HG03520 (cell line): ENCODE data around the gene OXSM.

ENCODE experiments used
- ATAC-seq: cut with Tn5 transposase; IDR thresholded peaks from one replicate; pipeline ENCODE4 v1.9.1; 2021; ENCODE audit warnings: mild to moderate bottlenecking, moderate library complexity; ENCODE audit not compliant: unreplicated experiment

Gene OXSM

GRCh38 chr3:25789596-25790556, at the start of gene OXSM:
OXSM (plus strand) TSS chr3:25790090; CDS start chr3:25791021, 931 bp downstream.
- peak; percentile 89 for ATAC-seq

GRCh38 chr3:25744470-25744869, 45.4 kb upstream of the OXSM start:
- no peak for ATAC-seq

GRCh38 chr3:25747033-25747432, 42.9 kb upstream of the OXSM start:
- no peak for ATAC-seq

- no peak for ATAC-seq
These were observed 41.7 kb upstream of the OXSM start for GRCh38 chr3:25748189-25748588.

GRCh38 chr3:25749031-25749581, 40.8 kb upstream of the OXSM start:
- no peak for ATAC-seq

GRCh38 chr3:25751048-25751447, 38.8 kb upstream of the OXSM start:
- ATAC-seq: no peak

- ATAC-seq: no peak
These were observed 38.2 kb upstream of the OXSM start for GRCh38 chr3:25751725-25752124.

- ATAC-seq: peak; percentile 94
These were observed 21.0 kb upstream of the OXSM start for GRCh38 chr3:25768851-25769250.

GRCh38 chr3:25775936-25776335, 14.0 kb upstream of the OXSM start:
- peak; percentile 60 for ATAC-seq

- no peak for ATAC-seq
These were observed 9.3 kb upstream of the OXSM start for GRCh38 chr3:25780618-25781017.

- ATAC-seq: no peak
These were observed 8.6 kb upstream of the OXSM start for GRCh38 chr3:25781145-25781757.

GRCh38 chr3:25781758-25782594, 7.9 kb upstream of the OXSM start:
- ATAC-seq: peak; percentile 63

- no peak for ATAC-seq
These were observed 7.3 kb upstream of the OXSM start for GRCh38 chr3:25782636-25782937.

- peak; percentile 65 for ATAC-seq
These were observed 6.8 kb upstream of the OXSM start, which contains the start of gene NGLY1 for GRCh38 chr3:25782938-25783660. NGLY1 (minus strand) TSS chr3:25783443; CDS start chr3:25783390, 53 bp downstream.

GRCh38 chr3:25783661-25784512, 6.0 kb upstream of the OXSM start:
- ATAC-seq: peak; percentile 10

- ATAC-seq: no peak
These were observed 4.9 kb upstream of the OXSM start for GRCh38 chr3:25784971-25785370.

- ATAC-seq: no peak
These were observed 4.1 kb upstream of the OXSM start for GRCh38 chr3:25785826-25786225.

GRCh38 chr3:25787689-25788088, 2.2 kb upstream of the OXSM start:
- ATAC-seq: no peak

GRCh38 chr3:25789209-25789595, 688 bp upstream of the OXSM start:
- no peak for ATAC-seq
